ENCODE data around the gene C16orf92. TPM values are rescaled to one million over a fixed set of nuclear protein-coding genes. Genes with fewer than 3 reads are reported as not detected.

Gene C16orf92
- total and polyA plus RNA-seq, 2 of the 13 experiments (the other 11 are each of a cell fraction or from before 2014, with no cell fraction given) = not detected

- TF ChIP-seq ZNF280B (CRISPR knock-in tag; IDR thresholded peaks at IDR 0.05; ENCODE audit: borderline replicate concordance) (no peak), ZNF670 (CRISPR knock-in tag; IDR thresholded peaks at IDR 0.05; ENCODE audit: borderline replicate concordance) (no peak), AGO1 (IDR thresholded peaks at IDR 0.05; ENCODE audit: low read depth, low read length, poor library complexity, severe bottlenecking) (no peak), GPBP1L1 (CRISPR knock-in tag; IDR thresholded peaks at IDR 0.05) (no peak), ELF4 (CRISPR knock-in tag; IDR thresholded peaks at IDR 0.05; ENCODE audit: borderline replicate concordance) (no peak), ZFP36L2 (CRISPR knock-in tag; IDR thresholded peaks at IDR 0.05) (no peak), ZNF407 (CRISPR knock-in tag; IDR thresholded peaks at IDR 0.05; ENCODE audit: not compliant biosample characterization) (no peak)
These were observed 33.0 kb upstream of the C16orf92 start (continued) for GRCh38 chr16:29990034-29990433.
